ENCODE results near the gene MACF1.

DNA sequence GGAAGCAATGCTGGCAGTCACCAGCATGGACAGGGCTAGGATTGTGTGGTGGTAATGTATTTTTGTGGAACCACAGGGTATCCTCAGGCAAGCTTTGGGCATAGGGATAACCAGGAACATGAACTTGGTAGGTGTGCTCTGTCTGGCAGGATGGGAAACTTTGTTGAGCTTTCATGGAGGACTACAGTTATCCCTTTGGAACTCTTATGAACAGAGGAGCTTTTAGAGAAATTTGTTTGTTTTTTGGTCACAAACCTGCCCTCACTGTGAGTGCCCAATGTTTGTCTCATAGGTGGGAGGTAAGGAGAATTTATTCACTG, 54.4 kb downstream of the MACF1 start:
- TF ChIP-seq, protein P1, sequence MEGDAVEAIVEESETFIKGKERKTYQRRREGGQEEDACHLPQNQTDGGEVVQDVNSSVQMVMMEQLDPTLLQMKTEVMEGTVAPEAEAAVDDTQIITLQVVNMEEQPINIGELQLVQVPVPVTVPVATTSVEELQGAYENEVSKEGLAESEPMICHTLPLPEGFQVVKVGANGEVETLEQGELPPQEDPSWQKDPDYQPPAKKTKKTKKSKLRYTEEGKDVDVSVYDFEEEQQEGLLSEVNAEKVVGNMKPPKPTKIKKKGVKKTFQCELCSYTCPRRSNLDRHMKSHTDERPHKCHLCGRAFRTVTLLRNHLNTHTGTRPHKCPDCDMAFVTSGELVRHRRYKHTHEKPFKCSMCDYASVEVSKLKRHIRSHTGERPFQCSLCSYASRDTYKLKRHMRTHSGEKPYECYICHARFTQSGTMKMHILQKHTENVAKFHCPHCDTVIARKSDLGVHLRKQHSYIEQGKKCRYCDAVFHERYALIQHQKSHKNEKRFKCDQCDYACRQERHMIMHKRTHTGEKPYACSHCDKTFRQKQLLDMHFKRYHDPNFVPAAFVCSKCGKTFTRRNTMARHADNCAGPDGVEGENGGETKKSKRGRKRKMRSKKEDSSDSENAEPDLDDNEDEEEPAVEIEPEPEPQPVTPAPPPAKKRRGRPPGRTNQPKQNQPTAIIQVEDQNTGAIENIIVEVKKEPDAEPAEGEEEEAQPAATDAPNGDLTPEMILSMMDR (IDR thresholded peaks at IDR 0.05; ENCODE audit: insufficient read depth, low read depth, low read length) = no peak
- no peak for TF ChIP-seq EZH2 (IDR thresholded peaks at IDR 0.05; ENCODE audit: insufficient read depth, low read length)
